HFFc6 (cell line): ENCODE measurements around the gene KLHL22. TPM values are rescaled to one million over a fixed set of nuclear protein-coding genes. Genes with fewer than 3 reads are reported as not detected.
"Not testable (repeated sequence)": the region's sequence is repeated elsewhere in the genome, so short reads cannot be mapped to it uniquely, and the experiment has no call there.

Experiments
- DNase-seq: peaks from one replicate; pipeline ENCODE4 v3.0.0-alpha.2; 2018
- H3K27ac Mint-ChIP-seq: 2 replicates; pipeline ENCODE4 v1.8.0; 2020; ENCODE audit warnings: mild to moderate bottlenecking, mixed read lengths
- H3K27me3 Mint-ChIP-seq: 2 replicates; pipeline ENCODE4 v1.8.0; 2021; ENCODE audit warnings: mild to moderate bottlenecking, moderate library complexity, mixed read lengths; ENCODE audit not compliant: insufficient read depth
- H3K36me3 Mint-ChIP-seq: 2 replicates; pipeline ENCODE4 v1.8.0; 2021; ENCODE audit warnings: low read depth, mixed read lengths
- H3K4me1 Mint-ChIP-seq: 2 replicates; pipeline ENCODE4 v1.8.0; 2020; ENCODE audit warnings: low read depth, mixed read lengths
- H3K4me3 Mint-ChIP-seq: 2 replicates; pipeline ENCODE4 v1.8.0; 2020; ENCODE audit warnings: mild to moderate bottlenecking, moderate library complexity, mixed read lengths
- H3K9me3 Mint-ChIP-seq: 2 replicates; pipeline ENCODE4 v1.8.0; 2020; ENCODE audit warnings: mild to moderate bottlenecking, mixed read lengths
- total RNA-seq, 6 experiments: library from RNA; stranded (reverse); fragmentation: NEBNext Ultra II Directional; extraction: Animal tissue kit (Norgen Biotek cat#: 25700); gene quantifications; 2 replicates in 1 of 6; 3 replicates in 5 of 6; pipeline ENCODE4 v1.2.3, GENCODE V29; 2021
- TF ChIP-seq, protein P1 (sequence below): fragments of 200-600 bp; sonication (generic); IDR thresholded peaks from 2 replicates; pipeline ENCODE4 v1.5.0; 2021; ENCODE audit warnings: antibody characterized with exemption, mild to moderate bottlenecking

Gene KLHL22
- total RNA-seq, 6 experiments from 2014 or later, result 19.2 to 25.5 (median 21.6) TPM

DNA sequence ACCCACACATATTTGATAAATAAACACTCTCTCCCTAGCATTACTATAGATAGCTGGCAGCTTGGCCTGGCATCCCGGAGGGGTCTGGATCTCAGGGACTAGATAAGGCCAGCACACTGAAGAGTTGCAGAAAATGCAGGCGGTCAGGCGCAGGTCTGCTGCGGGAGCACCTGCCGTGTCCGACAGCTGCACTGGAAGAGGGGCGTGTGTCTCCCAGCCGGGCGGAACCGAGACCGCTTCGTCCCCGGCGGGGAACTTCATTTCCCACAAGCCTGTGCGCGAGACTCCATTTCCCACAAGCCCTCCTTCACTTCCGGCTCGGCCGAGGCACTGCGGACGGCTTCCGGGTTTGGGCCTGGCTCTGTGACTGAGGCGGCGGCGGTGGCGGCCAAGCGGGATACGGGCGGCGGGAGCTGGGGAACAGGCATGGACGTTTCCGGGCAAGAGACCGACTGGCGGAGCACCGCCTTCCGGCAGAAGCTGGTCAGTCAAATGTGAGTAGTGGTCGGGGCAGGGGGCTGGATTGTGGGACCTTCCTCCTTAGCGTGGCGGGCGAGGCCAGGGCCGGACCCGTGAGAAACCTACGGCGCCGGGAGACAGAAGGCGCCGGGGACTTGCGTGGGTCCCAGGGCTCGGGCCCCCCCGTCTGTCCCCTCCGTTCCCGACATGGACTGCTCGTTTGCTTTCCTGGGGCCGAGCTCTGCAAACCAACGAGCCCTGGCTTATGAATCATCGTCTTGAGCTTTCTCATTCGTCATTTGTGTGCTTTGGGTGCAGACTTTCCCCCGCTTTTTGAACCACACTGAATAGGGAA, 11.9 kb upstream of the KLHL22 start, which contains the start of gene MED15:
Gene MED15, plus strand, starts transcription at position 358 of the 814 bp plus-strand sequence. Its CDS starts 69 bp downstream, at position 427.
- H3K4me1 Mint-ChIP-seq, result peaks cover 58% of the 10 kb centered on the region
- TF ChIP-seq, protein P1, sequence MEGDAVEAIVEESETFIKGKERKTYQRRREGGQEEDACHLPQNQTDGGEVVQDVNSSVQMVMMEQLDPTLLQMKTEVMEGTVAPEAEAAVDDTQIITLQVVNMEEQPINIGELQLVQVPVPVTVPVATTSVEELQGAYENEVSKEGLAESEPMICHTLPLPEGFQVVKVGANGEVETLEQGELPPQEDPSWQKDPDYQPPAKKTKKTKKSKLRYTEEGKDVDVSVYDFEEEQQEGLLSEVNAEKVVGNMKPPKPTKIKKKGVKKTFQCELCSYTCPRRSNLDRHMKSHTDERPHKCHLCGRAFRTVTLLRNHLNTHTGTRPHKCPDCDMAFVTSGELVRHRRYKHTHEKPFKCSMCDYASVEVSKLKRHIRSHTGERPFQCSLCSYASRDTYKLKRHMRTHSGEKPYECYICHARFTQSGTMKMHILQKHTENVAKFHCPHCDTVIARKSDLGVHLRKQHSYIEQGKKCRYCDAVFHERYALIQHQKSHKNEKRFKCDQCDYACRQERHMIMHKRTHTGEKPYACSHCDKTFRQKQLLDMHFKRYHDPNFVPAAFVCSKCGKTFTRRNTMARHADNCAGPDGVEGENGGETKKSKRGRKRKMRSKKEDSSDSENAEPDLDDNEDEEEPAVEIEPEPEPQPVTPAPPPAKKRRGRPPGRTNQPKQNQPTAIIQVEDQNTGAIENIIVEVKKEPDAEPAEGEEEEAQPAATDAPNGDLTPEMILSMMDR, result no peak
- DNase-seq, result peak; percentile 84
- peaks cover 33% of the 10 kb centered on the region for H3K36me3 Mint-ChIP-seq
- H3K27me3 Mint-ChIP-seq, result no peaks in the 10 kb centered on the region; the same call in 1 of the 2 replicates
- peak within 1 kb of the TSS; percentile 97 for H3K27ac Mint-ChIP-seq
- peak within 1 kb of the TSS; percentile 95 for H3K4me3 Mint-ChIP-seq
- no peaks in the 10 kb centered on the region for H3K9me3 Mint-ChIP-seq

DNA sequence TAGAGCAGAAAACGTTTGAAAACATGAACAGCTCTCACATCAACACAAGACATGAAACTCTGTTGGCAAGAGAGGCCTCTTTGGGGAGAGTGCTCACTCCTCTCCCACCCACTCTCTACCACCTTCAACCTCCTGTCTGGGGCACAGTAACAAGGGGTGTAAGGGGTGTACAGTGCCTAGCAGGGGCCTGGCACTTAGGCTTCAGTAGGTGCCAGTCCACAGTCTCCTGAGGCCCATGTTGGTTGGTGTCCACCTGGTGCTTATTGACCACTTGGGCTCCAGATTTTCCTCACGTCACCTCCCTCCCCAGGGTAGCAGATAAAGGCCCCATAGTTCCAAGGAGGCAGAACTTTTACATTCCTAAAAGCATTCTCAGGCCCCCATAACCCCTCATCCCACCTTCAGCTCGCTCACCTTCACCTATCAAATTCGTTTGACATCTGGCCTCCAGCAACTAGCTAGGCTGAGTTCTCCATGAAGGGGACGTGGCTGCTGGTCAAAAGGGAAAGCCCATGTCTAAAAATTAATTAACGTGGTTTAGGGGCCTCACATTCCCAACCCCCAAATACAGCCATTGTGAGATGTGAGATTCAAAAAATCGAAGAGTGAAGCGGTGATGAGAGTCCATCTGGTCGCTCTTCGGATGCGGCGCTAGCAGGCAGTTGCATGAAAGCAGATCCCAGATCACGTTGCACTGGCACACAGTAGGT, 11.1 kb upstream of the KLHL22 start:
- H3K27ac Mint-ChIP-seq, result peak overlapping the region; percentile 97
- peak overlapping the region; percentile 95 for H3K4me3 Mint-ChIP-seq
- no peaks in the 10 kb centered on the region for H3K9me3 Mint-ChIP-seq
- DNase-seq, result no peak
- peaks cover 50% of the 10 kb centered on the region for H3K4me1 Mint-ChIP-seq
- H3K27me3 Mint-ChIP-seq, result no peaks in the 10 kb centered on the region; the same call in 1 of the 2 replicates
- TF ChIP-seq, protein P1, result no peak
- peaks cover 26% of the 10 kb centered on the region for H3K36me3 Mint-ChIP-seq

DNA sequence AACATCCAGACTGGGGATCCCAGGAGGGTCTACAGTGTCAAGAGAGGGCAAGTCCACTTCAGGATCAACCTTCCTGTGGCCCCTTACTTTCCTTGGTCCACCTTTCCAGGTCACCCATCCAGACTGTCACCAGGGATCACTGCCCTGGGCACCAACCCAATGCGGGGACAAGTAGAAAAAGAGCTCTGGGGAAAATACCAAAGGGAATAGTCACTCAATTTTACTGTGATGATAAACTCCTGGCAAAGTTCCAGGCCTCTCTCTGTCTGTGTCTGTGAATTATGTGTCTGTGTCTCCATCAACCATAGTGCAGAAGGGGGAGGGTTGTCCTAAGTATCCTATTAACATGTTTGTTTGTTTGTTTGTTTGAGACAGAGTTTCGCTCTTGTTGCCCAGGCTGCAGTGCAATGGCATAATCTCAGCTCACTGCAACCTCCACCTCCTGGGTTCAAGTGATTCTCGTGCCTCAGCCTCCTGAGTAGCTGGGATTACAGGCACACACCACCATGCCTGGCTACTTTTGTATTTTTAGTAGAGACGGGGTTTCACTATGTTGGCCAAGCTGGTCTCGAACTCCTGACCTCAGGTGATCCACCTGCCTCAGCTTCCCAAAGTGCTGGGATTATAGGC, 8.8 kb upstream of the KLHL22 start:
- peak; percentile 82 for DNase-seq
- not testable (repeated sequence) for H3K9me3 Mint-ChIP-seq, H3K4me3 Mint-ChIP-seq, H3K27me3 Mint-ChIP-seq
- Mint-ChIP-seq H3K27ac (peak overlapping the region; percentile 80), H3K36me3 (peaks cover 20% of the 10 kb centered on the region), H3K4me1 (peaks cover 28% of the 10 kb centered on the region)

DNA sequence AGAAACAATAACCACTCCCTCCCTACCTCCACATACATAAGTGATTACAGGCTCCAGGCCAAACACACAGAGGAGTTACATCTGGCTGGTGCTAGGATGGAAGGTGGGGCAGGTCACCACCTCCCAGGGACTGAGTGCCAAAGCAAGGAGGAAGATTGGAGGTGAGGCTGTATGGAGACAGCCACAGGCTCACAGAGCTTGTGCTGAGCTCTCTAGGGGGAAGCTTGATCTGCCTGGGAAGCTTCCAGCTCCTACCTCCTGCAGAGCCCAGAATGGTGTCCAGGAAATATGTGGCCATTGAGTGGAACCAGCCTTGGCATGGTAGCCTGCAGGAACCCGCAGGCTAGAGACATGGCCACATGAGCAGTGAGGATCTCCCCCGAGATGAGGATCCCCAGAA, 8.2 kb upstream of the KLHL22 start:
- Mint-ChIP-seq H3K4me3 (no peak overlapping the region), H3K4me1 (peaks cover 22% of the 10 kb centered on the region), H3K27ac (peak overlapping the region; percentile 80), H3K27me3 (no peaks in the 10 kb centered on the region; the same call in none of the 2 replicates), H3K36me3 (peaks cover 16% of the 10 kb centered on the region), H3K9me3 (no peaks in the 10 kb centered on the region)
- TF ChIP-seq, protein P1, result no peak
- no peak for DNase-seq

DNA sequence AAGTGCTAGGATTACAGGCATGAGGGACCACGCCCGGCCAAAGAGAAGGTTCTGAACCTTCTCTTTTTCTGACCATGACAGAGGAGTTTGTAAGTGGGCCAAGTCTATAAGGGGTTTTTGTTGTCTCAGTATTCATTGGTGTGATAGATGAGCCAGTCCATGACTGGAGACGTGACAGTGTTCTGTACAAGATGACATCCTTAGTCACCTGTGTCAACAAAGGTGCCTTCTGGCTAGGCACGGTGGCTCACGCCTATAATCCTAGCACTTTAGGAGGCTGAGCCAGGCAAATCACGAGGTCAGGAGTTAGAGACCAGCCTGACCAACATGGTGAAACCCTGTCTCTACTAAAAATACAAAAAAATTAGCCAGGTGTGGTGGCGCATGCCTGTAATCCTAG, 4.2 kb upstream of the KLHL22 start:
- no peak for DNase-seq
- H3K27me3 Mint-ChIP-seq, result no peaks in the 10 kb centered on the region; the same call in none of the 2 replicates

More for the DNA sequence above, 4.2 kb upstream of the KLHL22 start:
- Mint-ChIP-seq H3K27ac (no peak overlapping the region), H3K4me1 (peaks cover 19% of the 10 kb centered on the region), H3K9me3 (no peaks in the 10 kb centered on the region), H3K4me3 (no peak overlapping the region), H3K36me3 (peaks cover 4% of the 10 kb centered on the region; the same call in 1 of the 2 replicates)
- TF ChIP-seq, protein P1, result no peak
